ENCODE data around the gene DLG2.
A peak's percentile ranks its signal among the peaks of the same experiment; 100 is the strongest.

Gene DLG2

GRCh38 chr11:83510530-83511460 lies 2116.3 kb downstream of the DLG2 start:
- no peak overlapping the region for H3K4me3 ChIP-seq (ENCODE audit: low read depth, low read length)
- TF ChIP-seq CTCF (IDR thresholded peaks at IDR 0.05; ENCODE audit: low read depth, low read length): no peak

GRCh38 chr11:83508804-83509203 lies 2118.3 kb downstream of the DLG2 start:
- no peak for TF ChIP-seq CTCF (IDR thresholded peaks at IDR 0.05; ENCODE audit: low read depth, low read length)
- no peak overlapping the region for H3K4me3 ChIP-seq (ENCODE audit: low read depth, low read length)
- no peaks in the 10 kb centered on the region for H3K27me3 ChIP-seq (ENCODE audit: insufficient read depth, low read depth, severe bottlenecking)
- no peaks in the 10 kb centered on the region for H3K9me3 ChIP-seq (ENCODE audit: severe bottlenecking)
- DNase-seq: no peak
- H3K27ac ChIP-seq: no peak overlapping the region
- no peaks in the 10 kb centered on the region for H3K36me3 ChIP-seq

More at GRCh38 chr11:83510530-83511460, 2116.3 kb downstream of the DLG2 start:
- Histone ChIP-seq H3K36me3 (no peaks in the 10 kb centered on the region), H3K9me3 (ENCODE audit: severe bottlenecking) (no peaks in the 10 kb centered on the region), H3K27me3 (ENCODE audit: insufficient read depth, low read depth, severe bottlenecking) (no peaks in the 10 kb centered on the region), H3K27ac (no peak overlapping the region)
- no peak for DNase-seq

GRCh38 chr11:83502041-83502440 lies 2125.1 kb downstream of the DLG2 start:
- DNase-seq: no peak
- no peaks in the 10 kb centered on the region for H3K36me3 ChIP-seq
- H3K27me3 ChIP-seq (ENCODE audit: insufficient read depth, low read depth, severe bottlenecking): no peaks in the 10 kb centered on the region
- H3K4me3 ChIP-seq (ENCODE audit: low read depth, low read length): no peak overlapping the region
- no peak overlapping the region for H3K27ac ChIP-seq
- peaks cover 2% of the 10 kb centered on the region for H3K9me3 ChIP-seq (ENCODE audit: severe bottlenecking)
- TF ChIP-seq CTCF (IDR thresholded peaks at IDR 0.05; ENCODE audit: low read depth, low read length): no peak

DNA sequence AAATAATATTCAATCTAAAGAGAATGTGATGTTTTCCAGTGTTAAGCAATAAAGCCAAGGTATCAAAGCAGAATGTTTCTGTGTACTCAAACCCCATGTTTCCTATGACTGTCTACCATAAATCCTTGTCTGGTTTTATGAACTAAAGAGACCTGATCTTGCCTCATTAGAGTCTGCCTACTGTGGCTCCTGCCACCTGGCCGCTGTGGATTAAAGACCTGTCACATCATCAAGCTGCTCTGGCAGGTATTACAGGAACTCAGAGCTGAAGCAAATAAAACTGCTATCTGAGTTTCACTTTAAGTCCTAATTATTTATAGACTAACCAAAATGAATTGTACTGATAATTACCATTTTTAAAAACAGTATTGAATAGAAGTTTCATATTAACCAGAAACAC lies 2133.2 kb downstream of the DLG2 start:
- Histone ChIP-seq H3K27me3 (ENCODE audit: insufficient read depth, low read depth, severe bottlenecking) (no peaks in the 10 kb centered on the region), H3K9me3 (ENCODE audit: severe bottlenecking) (no peaks in the 10 kb centered on the region), H3K4me3 (ENCODE audit: low read depth, low read length) (no peak overlapping the region), H3K27ac (peak overlapping the region; percentile 19; the same call in 1 of the 2 replicates), H3K36me3 (no peaks in the 10 kb centered on the region)
- no peak for TF ChIP-seq CTCF (IDR thresholded peaks at IDR 0.05; ENCODE audit: low read depth, low read length)
- DNase-seq: peak; percentile 82

- Histone ChIP-seq H3K27ac (no peak overlapping the region; the same call in 1 of the 2 replicates), H3K36me3 (no peaks in the 10 kb centered on the region), H3K9me3 (ENCODE audit: severe bottlenecking) (no peaks in the 10 kb centered on the region), H3K4me3 (ENCODE audit: low read depth, low read length) (no peak overlapping the region), H3K27me3 (ENCODE audit: insufficient read depth, low read depth, severe bottlenecking) (no peaks in the 10 kb centered on the region)
- no peak for TF ChIP-seq CTCF (IDR thresholded peaks at IDR 0.05; ENCODE audit: low read depth, low read length)
- no peak for DNase-seq
Measured at GRCh38 chr11:83493034-83493433, 2134.1 kb downstream of the DLG2 start.

All from WERI-Rb-1 (cell line).